GM13977 (cell line): Measurements from ENCODE around the gene USP44.

Experiments
- DNase-seq: peaks from one replicate; pipeline ENCODE4 v3.0.0; 2012; ENCODE audit warnings: low spot score
- CTCF ChIP-seq: IDR thresholded peaks from 2 replicates; pipeline ENCODE4 v1.5.1; 2012; ENCODE audit warnings: mild to moderate bottlenecking, control low read depth; ENCODE audit not compliant: insufficient read depth; ENCODE audit errors: extremely low read depth, missing control alignments
- in situ Hi-C: fragments of 300-500 bp; cut with MboI; formaldehyde crosslinking; loops from one replicate; pipeline ENCODE4 v1.12.0; 2022; ENCODE audit warnings: low sequenced_read_pairs, low pct_unique_long_range_greater_than_20kb, mixed read lengths, inconsistent platforms; ENCODE audit not compliant: unreplicated experiment

The USP44 gene

GRCh38 chr12:95548539-95549391 lies 2.5 kb downstream of the USP44 start:
- in situ Hi-C loops: no loop called here
- DNase-seq: peak; percentile 60
- no peak for TF ChIP-seq CTCF

- no peak for TF ChIP-seq CTCF
- in situ Hi-C loops: no loop called here
- DNase-seq: peak; percentile 32
Measured at GRCh38 chr12:95548056-95548538, 3.2 kb downstream of the USP44 start.

- no peak for TF ChIP-seq CTCF
- peak; percentile 29 for DNase-seq
- in situ Hi-C loops: no loop called here
Measured at GRCh38 chr12:95547522-95548055, 3.7 kb downstream of the USP44 start.

GRCh38 chr12:95546491-95546813 lies 4.8 kb downstream of the USP44 start:
- no peak for DNase-seq
- in situ Hi-C loops: no loop called here
- no peak for TF ChIP-seq CTCF

GRCh38 chr12:95545731-95546490 lies 5.4 kb downstream of the USP44 start:
- in situ Hi-C loops: no loop called here
- no peak for TF ChIP-seq CTCF
- DNase-seq: no peak

- in situ Hi-C loops: no loop called here
- DNase-seq: no peak
- no peak for TF ChIP-seq CTCF
Measured at GRCh38 chr12:95545303-95545702, 6.0 kb downstream of the USP44 start.
